ENCODE measurements around the gene CCDC51. TPM values are rescaled to one million over a fixed set of nuclear protein-coding genes. Genes with fewer than 3 reads are reported as not detected.
"Not testable (repeated sequence)": the region's sequence is repeated elsewhere in the genome, so short reads cannot be mapped to it uniquely, and the experiment has no call there.

The CCDC51 gene, protein sequence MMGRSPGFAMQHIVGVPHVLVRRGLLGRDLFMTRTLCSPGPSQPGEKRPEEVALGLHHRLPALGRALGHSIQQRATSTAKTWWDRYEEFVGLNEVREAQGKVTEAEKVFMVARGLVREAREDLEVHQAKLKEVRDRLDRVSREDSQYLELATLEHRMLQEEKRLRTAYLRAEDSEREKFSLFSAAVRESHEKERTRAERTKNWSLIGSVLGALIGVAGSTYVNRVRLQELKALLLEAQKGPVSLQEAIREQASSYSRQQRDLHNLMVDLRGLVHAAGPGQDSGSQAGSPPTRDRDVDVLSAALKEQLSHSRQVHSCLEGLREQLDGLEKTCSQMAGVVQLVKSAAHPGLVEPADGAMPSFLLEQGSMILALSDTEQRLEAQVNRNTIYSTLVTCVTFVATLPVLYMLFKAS
- total RNA-seq, result 10 to 100 TPM; 12.7 to 14.8 TPM

- Histone ChIP-seq H3K9me3 (no peaks in the 10 kb centered on the region), H3K4me1 (replicated peaks) (no peaks in the 10 kb centered on the region), H3K4me3 (peak within 1 kb of the TSS; percentile 87 to 96), H3K27me3 (replicated peaks; ENCODE audit: insufficient read depth) (no peaks in the 10 kb centered on the region), H3K27ac (peak within 1 kb of the TSS; percentile 89 to 91), H3K36me3 (no peaks in the 10 kb centered on the region)
- TF ChIP-seq POLR2AphosphoS5 (IDR thresholded peaks at IDR 0.05) (peak; percentile 100), POLR2A (IDR thresholded peaks at IDR 0.05) (peak; percentile 89), CTCF (IDR thresholded peaks at IDR 0.05) (peak in 2 of 4 experiments; percentile 16 to 23)
- intact Hi-C loops (cut with DNase I), result loop anchor here (5.0 to 10.0 kb wide), 2 partner anchors 135 to 248 kb away; partner anchors contain the start of gene NME6
- DNase-seq (ENCODE audit: low spot score), result peak; percentile 99
- 0% methylated on average over 39 of the region's 54 CpGs for WGBS
Observed at GRCh38 chr3:48439820-48440589, at the start of gene CCDC51, which contains the start of gene TMA7. TSS of gene CCDC51 (minus strand) at chr3:48440119. CDS start at chr3:48435128, 4,991 bp downstream. TSS of gene TMA7 (plus strand) at chr3:48440257. CDS start at chr3:48440297, 40 bp downstream.

- intact Hi-C loops (cut with DNase I), result no loop called here
- no peak overlapping the region for H3K4me3 ChIP-seq
- no peaks in the 10 kb centered on the region for H3K9me3 ChIP-seq
- 91% methylated on average over 5 of the region's 5 CpGs for WGBS
- no peak overlapping the region for H3K27ac ChIP-seq
- H3K27me3 ChIP-seq (replicated peaks; ENCODE audit: insufficient read depth), result no peaks in the 10 kb centered on the region
- no peaks in the 10 kb centered on the region for H3K36me3 ChIP-seq
- no peaks in the 10 kb centered on the region for H3K4me1 ChIP-seq (replicated peaks)
- no peak for TF ChIP-seq POLR2AphosphoS5 (IDR thresholded peaks at IDR 0.05)
- no peak for TF ChIP-seq CTCF (IDR thresholded peaks at IDR 0.05)
- no peak for TF ChIP-seq POLR2A (IDR thresholded peaks at IDR 0.05)
- DNase-seq (ENCODE audit: low spot score), result no peak
Observed at GRCh38 chr3:48486952-48487351, 47.0 kb upstream of the CCDC51 start.

DNA sequence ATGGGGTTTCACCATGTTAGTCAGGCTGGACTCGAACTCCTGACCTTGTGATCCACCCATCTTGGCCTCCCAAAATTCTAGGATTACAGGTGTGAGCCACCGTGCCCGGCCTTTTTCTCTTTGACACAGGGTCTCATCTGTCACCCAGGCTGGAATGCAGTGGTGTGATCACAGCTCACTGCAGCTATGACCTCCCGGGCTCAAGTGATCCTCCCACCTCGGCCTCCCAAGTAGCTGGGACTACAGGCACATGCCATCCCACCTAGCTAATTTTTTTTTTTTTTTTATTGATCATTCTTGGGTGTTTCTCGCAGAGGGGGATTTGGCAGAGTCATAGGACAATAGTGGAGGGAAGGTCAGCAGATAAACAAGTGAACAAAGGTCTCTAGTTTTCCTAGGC lies 42.9 kb upstream of the CCDC51 start:
- H3K27me3 ChIP-seq (replicated peaks; ENCODE audit: insufficient read depth); H3K4me1 ChIP-seq (replicated peaks); H3K27ac ChIP-seq; H3K4me3 ChIP-seq; intact Hi-C loops (cut with DNase I); H3K36me3 ChIP-seq; H3K9me3 ChIP-seq; DNase-seq (ENCODE audit: low spot score): not testable (repeated sequence)
- WGBS, result 89% methylated on average over 6 of the region's 6 CpGs

- H3K9me3 ChIP-seq; intact Hi-C loops (cut with DNase I); DNase-seq (ENCODE audit: low spot score); H3K36me3 ChIP-seq; H3K4me3 ChIP-seq; H3K27me3 ChIP-seq (replicated peaks; ENCODE audit: insufficient read depth); H3K27ac ChIP-seq; H3K4me1 ChIP-seq (replicated peaks): not testable (repeated sequence)
- WGBS, result 96% methylated on average over 11 of the region's 11 CpGs
Observed at GRCh38 chr3:48480891-48481290, 41.0 kb upstream of the CCDC51 start.

DNA sequence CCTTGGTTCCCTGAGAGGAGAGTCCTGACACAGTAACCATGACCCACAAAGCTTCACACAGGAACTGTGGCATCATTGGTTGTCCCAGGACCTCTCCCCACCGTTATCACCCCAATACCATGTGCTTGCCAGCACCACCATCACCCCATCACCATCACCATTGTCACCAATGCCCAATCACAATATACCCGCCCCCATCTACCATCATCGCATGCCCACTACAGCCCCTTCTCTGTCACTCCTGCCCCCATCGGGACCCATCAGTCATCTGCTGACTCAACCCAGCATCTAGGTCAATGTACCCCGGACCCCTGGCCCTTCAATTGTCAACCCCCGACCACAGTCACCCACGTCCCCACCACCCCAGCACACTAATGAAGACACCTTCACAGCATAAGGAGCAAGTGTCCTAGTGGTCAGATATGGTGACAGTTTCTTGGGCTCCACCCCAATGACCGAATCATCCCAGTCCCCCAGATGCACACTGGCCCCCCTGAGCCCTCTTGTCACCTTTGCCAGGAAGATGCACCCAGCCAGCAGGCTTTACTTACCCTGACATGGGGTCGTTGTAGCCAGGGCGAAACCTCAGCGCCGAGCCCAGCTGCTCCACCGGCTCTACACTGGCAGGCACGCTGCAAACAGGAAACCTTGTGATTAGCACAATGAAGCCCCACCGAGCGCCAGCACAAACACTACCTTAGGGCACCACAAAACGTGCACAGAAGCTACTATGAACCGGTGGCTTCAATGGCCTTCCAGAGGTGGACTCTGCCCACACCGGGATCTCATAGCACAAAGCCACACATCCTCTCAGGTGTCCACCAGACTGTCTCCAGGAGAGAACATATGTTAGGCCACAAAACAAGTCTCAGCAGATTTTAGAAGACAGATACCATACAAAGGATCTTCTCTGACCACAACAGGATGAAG lies 39.0 kb upstream of the CCDC51 start:
- no peaks in the 10 kb centered on the region for H3K27me3 ChIP-seq (replicated peaks; ENCODE audit: insufficient read depth)
- TF ChIP-seq POLR2A (IDR thresholded peaks at IDR 0.05), result no peak
- TF ChIP-seq CTCF (IDR thresholded peaks at IDR 0.05), result no peak
- no peak for TF ChIP-seq POLR2AphosphoS5 (IDR thresholded peaks at IDR 0.05)
- intact Hi-C loops (cut with DNase I), result no loop called here
- 82% methylated on average over 19 of the region's 19 CpGs for WGBS
- H3K4me3 ChIP-seq, result no peak overlapping the region
- H3K36me3 ChIP-seq, result no peaks in the 10 kb centered on the region
- no peaks in the 10 kb centered on the region for H3K9me3 ChIP-seq
- no peak for DNase-seq (ENCODE audit: low spot score)
- no peak overlapping the region for H3K27ac ChIP-seq
- H3K4me1 ChIP-seq (replicated peaks), result no peaks in the 10 kb centered on the region

Data from prostate gland (tissue), 2 donors.